Bronchial epithelial cell (primary cell): ENCODE results near the gene STYX. TPM values are rescaled to one million over a fixed set of nuclear protein-coding genes. Genes with fewer than 3 reads are reported as not detected.
A peak's percentile ranks its signal among the peaks of the same experiment; 100 is the strongest.

Experiments
- DNase-seq: peaks from one replicate; pipeline ENCODE4 v3.0.0-alpha.2; 2010; ENCODE audit warnings: low read depth
- FAIRE-seq: peaks from 2 replicates; lab custom pipeline; 2011; peaks lifted over from hg19 to GRCh38; lab: Jason Lieb, UNC
- H3K27me3 ChIP-seq: 2 replicates; pipeline ENCODE4 v1.5.1; 2011; ENCODE audit warnings: low read length; ENCODE audit not compliant: control insufficient read depth, insufficient read depth
- H3K36me3 ChIP-seq: 2 replicates; pipeline ENCODE4 v1.5.1; 2011; ENCODE audit warnings: low read length; ENCODE audit not compliant: control insufficient read depth, insufficient read depth
- H3K4me3 ChIP-seq: 2 replicates; pipeline ENCODE4 v1.5.1; 2011; ENCODE audit warnings: mild to moderate bottlenecking, low read depth, low read length, control low read depth
- CTCF ChIP-seq: IDR thresholded peaks from 2 replicates; pipeline ENCODE4 v1.5.1; 2011; ENCODE audit warnings: mild to moderate bottlenecking, moderate library complexity, low read length, control low read depth, inconsistent platforms; ENCODE audit not compliant: insufficient read depth, severe bottlenecking
- total RNA-seq: library from RNA; depleted of rRNA; stranded (reverse); fragments of >200 nt; gene quantifications from 2 replicates; pipeline ENCODE4 v1.2.1, GENCODE V29; 2014

STYX gene
- total RNA-seq, 1 donor from 2014 or later: 12.6 TPM

- no peak for TF ChIP-seq CTCF
- Histone ChIP-seq H3K4me3 (no peak overlapping the region), H3K36me3 (no peaks in the 10 kb centered on the region), H3K27me3 (no peaks in the 10 kb centered on the region)
- FAIRE-seq (no peak), DNase-seq (no peak)
Observed at GRCh38 chr14:52793061-52793460, 63.1 kb downstream of the STYX start.

GRCh38 chr14:52797653-52798052 is 67.7 kb downstream of the STYX start:
- Histone ChIP-seq H3K4me3 (no peak overlapping the region), H3K27me3 (no peaks in the 10 kb centered on the region), H3K36me3 (no peaks in the 10 kb centered on the region)
- FAIRE-seq: no peak
- DNase-seq: no peak
- no peak for TF ChIP-seq CTCF

GRCh38 chr14:52798826-52799225 is 68.9 kb downstream of the STYX start:
- H3K4me3 ChIP-seq: no peak overlapping the region
- FAIRE-seq (no peak), DNase-seq (no peak)
- no peak for TF ChIP-seq CTCF
- no peaks in the 10 kb centered on the region for H3K27me3 ChIP-seq
- no peaks in the 10 kb centered on the region for H3K36me3 ChIP-seq

GRCh38 chr14:52801014-52801712 is 71.2 kb downstream of the STYX start:
- FAIRE-seq (no peak), DNase-seq (peak; percentile 68)
- Histone ChIP-seq H3K27me3 (no peaks in the 10 kb centered on the region), H3K36me3 (no peaks in the 10 kb centered on the region), H3K4me3 (no peak overlapping the region)
- no peak for TF ChIP-seq CTCF

GRCh38 chr14:52802597-52802996 is 72.6 kb downstream of the STYX start:
- no peak overlapping the region for H3K4me3 ChIP-seq
- FAIRE-seq: no peak
- H3K27me3 ChIP-seq: no peaks in the 10 kb centered on the region
- no peak for TF ChIP-seq CTCF
- DNase-seq: peak; percentile 99
- H3K36me3 ChIP-seq: no peaks in the 10 kb centered on the region

GRCh38 chr14:52806115-52806514 is 76.1 kb downstream of the STYX start:
- Histone ChIP-seq H3K27me3 (no peaks in the 10 kb centered on the region), H3K36me3 (no peaks in the 10 kb centered on the region), H3K4me3 (no peak overlapping the region)
- TF ChIP-seq CTCF: no peak
- FAIRE-seq (no peak), DNase-seq (no peak)
